Esophagus muscularis mucosa (tissue), 4 donors: ENCODE data around the gene TAF1L. TPM values are rescaled to one million over a fixed set of nuclear protein-coding genes. Genes with fewer than 3 reads are reported as not detected.

ENCODE experiments used
- DNase-seq: peaks from one replicate; pipeline ENCODE4 v3.0.0-alpha.2; 2017; ENCODE audit errors: extremely low spot score
- H3K27ac ChIP-seq, 4 donors: fragments of 200-600 bp; sonication (generic); replicated peaks in 1 of 4; 1 replicate in 3 of 4; 2 replicates in 1 of 4; pipeline ENCODE4 v1.5.1; 2016 to 2019; ENCODE audit warnings: mild to moderate bottlenecking in 1 of 4
- H3K27me3 ChIP-seq, 4 donors: fragments of 200-600 bp; sonication (generic); one replicate each; pipeline versions ENCODE4 v1.5.1 to v1.6.0; 2016 to 2019
- H3K36me3 ChIP-seq, 4 donors: fragments of 200-600 bp; sonication (generic); one replicate each; pipeline ENCODE4 v1.5.1; 2016 to 2019
- H3K4me1 ChIP-seq, 4 donors: fragments of 200-600 bp; sonication (generic); one replicate each; pipeline ENCODE4 v1.5.1; 2016 to 2019
- H3K4me3 ChIP-seq, 4 donors: fragments of 200-600 bp; sonication (generic); 1 replicate in 2 of 4; 2 replicates in 2 of 4; pipeline ENCODE4 v1.5.1; 2016 to 2019; ENCODE audit warnings: mild to moderate bottlenecking in 4 of 4, moderate library complexity in 1 of 4
- H3K9me3 ChIP-seq, 4 donors: fragments of 200-600 bp; sonication (generic); 1 replicate in 3 of 4; 2 replicates in 1 of 4; pipeline ENCODE4 v1.5.1; 2016 to 2019
- EP300 ChIP-seq: sonication (generic); formaldehyde crosslinking; IDR thresholded peaks from one replicate; pipeline ENCODE4 v1.6.1; 2017; ENCODE audit warnings: antibody characterized with exemption
- POLR2A ChIP-seq: fragments of 450-650 bp; IDR thresholded peaks from one replicate; pipeline ENCODE4 v1.6.1; 2017; ENCODE audit warnings: antibody characterized with exemption, moderate library complexity, mild to moderate bottlenecking, low read depth
- POLR2AphosphoS5 ChIP-seq, 2 donors: sonication (generic); formaldehyde crosslinking; IDR thresholded peaks; one replicate each; pipeline ENCODE4 v1.6.1; 2017; ENCODE audit warnings: antibody characterized with exemption in 2 of 2
- WGBS: methylation state at CpG from one replicate; pipeline ENCODE4 v1.1.5; 2018; 5-methylcytosine and 5-hydroxymethylcytosine counted together
- intact Hi-C: fragments of 100-400 bp; cut with DNase I; formaldehyde crosslinking; loops from one replicate; pipeline ENCODE4 v1.15.1; 2023
- total RNA-seq, 4 donors: library from RNA; depleted of rRNA; stranded (reverse); fragments of >200 nt; gene quantifications; one replicate each; pipeline versions ENCODE4 v1.1.0 to v1.2.1, GENCODE V29; 2016
- TF ChIP-seq, protein P1 (sequence below), 3 experiments: fragments of 200-600 bp in 2 of 3; fragments of 450-650 bp in 1 of 3; sonication (generic) in 2 of 3; IDR thresholded peaks; one replicate each; pipeline ENCODE4 v1.5.1; 2017 to 2019; ENCODE audit warnings: antibody characterized with exemption in 3 of 3, mild to moderate bottlenecking in 2 of 3, moderate library complexity in 1 of 3

Gene TAF1L
- total RNA-seq, 4 donors from 2014 or later: not detected

DNA sequence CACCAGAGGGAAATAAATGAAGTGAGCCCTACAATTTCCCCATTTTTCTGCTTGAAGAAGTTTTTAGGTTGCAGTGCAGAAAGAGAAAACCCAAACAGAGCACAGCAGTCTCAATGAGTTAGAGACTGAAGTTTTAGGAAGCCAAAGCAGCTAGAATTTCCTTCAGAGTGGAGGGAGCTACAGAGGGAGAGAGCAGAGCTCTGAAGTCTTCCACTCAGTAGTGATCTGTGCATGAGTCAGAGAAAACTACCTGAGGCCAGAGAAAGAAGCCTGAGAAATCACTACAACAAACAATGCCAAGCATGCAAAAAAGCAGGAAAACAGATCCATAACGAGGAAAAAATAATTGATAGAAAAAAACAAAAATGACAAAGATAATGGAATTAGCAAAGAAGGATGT, 44.6 kb downstream of the TAF1L start:
- H3K4me3 ChIP-seq: no peak overlapping the region
- peaks cover 0 to 8% (median 0%) of the 10 kb centered on the region in 4 donors for H3K27me3 ChIP-seq
- H3K27ac ChIP-seq: no peak overlapping the region
- 71% methylated on average over 1 of the region's 1 CpG for WGBS
- no peaks in the 10 kb centered on the region for H3K36me3 ChIP-seq
- intact Hi-C loops: no loop called here
- H3K9me3 ChIP-seq: no peaks in the 10 kb centered on the region
- no peak for DNase-seq
- TF ChIP-seq EP300 (no peak), POLR2AphosphoS5 (IDR thresholded peaks at IDR 0.05) (no peak), POLR2A (no peak)
- TF ChIP-seq, protein P1, sequence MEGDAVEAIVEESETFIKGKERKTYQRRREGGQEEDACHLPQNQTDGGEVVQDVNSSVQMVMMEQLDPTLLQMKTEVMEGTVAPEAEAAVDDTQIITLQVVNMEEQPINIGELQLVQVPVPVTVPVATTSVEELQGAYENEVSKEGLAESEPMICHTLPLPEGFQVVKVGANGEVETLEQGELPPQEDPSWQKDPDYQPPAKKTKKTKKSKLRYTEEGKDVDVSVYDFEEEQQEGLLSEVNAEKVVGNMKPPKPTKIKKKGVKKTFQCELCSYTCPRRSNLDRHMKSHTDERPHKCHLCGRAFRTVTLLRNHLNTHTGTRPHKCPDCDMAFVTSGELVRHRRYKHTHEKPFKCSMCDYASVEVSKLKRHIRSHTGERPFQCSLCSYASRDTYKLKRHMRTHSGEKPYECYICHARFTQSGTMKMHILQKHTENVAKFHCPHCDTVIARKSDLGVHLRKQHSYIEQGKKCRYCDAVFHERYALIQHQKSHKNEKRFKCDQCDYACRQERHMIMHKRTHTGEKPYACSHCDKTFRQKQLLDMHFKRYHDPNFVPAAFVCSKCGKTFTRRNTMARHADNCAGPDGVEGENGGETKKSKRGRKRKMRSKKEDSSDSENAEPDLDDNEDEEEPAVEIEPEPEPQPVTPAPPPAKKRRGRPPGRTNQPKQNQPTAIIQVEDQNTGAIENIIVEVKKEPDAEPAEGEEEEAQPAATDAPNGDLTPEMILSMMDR (IDR thresholded peaks at IDR 0.05): no peak
- H3K4me1 ChIP-seq: no peaks in the 10 kb centered on the region

DNA sequence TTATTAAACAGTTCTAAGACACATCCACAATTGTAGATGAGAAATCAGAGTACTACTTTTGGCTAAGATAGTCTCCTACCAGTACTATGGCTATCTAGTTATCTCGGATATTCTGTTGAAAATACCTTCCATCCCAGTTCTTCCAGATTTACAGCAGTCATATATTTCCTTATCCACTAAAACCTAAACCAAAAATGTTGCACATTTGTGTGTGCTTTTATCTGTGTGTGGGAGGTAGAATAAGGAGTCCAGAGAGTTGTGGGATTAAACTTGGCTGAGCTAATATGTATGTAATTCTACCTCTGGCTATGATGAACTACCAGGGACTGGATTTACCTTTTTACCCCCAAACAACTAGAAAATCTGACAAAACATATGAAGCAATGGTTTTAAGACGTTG, 45.0 kb downstream of the TAF1L start:
- Histone ChIP-seq H3K27ac (no peak overlapping the region), H3K9me3 (no peaks in the 10 kb centered on the region), H3K4me3 (no peak overlapping the region), H3K36me3 (no peaks in the 10 kb centered on the region), H3K4me1 (no peaks in the 10 kb centered on the region), H3K27me3 (peaks cover 0 to 8% (median 0%) of the 10 kb centered on the region in 4 donors)
- DNase-seq: no peak
- intact Hi-C loops: no loop called here
- TF ChIP-seq EP300 (no peak), POLR2A (no peak), POLR2AphosphoS5 (IDR thresholded peaks at IDR 0.05) (no peak)
- TF ChIP-seq, protein P1 (IDR thresholded peaks at IDR 0.05): no peak
- 59% methylated on average over 2 of the region's 2 CpGs for WGBS

DNA sequence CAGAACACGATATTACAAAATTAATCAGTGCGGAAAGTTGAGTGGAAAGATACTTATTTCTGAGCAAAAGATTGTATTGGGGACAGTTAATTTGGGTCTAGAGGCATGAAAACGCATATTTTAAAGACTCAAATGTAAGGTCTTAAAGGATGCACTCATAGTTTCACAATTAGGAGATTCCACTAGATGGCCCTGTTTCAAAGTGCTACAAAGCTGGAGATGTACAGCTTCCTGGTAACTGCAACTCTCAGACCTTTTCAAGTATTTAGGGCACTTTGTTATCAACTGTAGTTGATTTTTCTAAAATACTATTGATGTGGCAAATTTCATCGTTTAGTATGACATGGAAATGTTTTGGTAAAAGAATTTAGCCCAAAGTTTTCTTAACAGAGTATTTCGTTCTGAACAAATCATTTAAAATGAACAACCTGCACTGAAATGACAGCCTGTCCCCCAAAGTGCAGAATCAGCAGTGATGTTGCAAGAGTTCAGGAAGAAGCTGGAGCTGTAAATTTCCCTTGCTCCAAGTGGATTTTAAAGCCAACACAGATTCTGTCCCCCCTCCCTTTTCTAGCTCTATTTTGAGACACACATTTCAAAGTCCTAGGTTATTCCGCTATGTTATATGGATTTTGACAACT, 46.3 kb downstream of the TAF1L start:
- 45% methylated on average over 6 of the region's 6 CpGs for WGBS
- no peaks in the 10 kb centered on the region for H3K9me3 ChIP-seq

DNA sequence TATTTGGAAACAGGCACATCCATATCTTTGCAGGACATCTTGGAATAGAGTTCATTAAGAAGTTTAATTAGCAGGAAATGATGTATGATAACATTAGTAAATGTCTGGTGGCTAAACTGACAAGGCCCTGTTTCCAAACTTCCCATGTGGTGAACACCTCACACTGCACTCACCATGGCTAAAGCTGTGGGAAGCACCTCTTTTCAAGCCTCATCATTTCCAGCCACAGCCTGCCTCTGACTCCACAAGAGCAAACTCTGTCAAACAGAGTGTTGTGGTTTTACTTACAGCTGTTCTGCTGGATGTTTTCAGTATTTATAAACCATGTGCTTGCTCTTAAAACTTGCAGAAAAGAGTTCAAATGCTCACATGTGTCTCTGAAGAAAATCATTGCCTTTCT, 47.6 kb downstream of the TAF1L start:
- Histone ChIP-seq H3K27ac (no peak overlapping the region), H3K4me3 (no peak overlapping the region), H3K4me1 (no peaks in the 10 kb centered on the region), H3K9me3 (no peaks in the 10 kb centered on the region), H3K36me3 (no peaks in the 10 kb centered on the region), H3K27me3 (peaks cover 0 to 8% (median 0%) of the 10 kb centered on the region in 4 donors)
- intact Hi-C loops: no loop called here
- no peak for TF ChIP-seq POLR2A
- TF ChIP-seq EP300: no peak
- TF ChIP-seq, protein P1 (IDR thresholded peaks at IDR 0.05): no peak
- TF ChIP-seq POLR2AphosphoS5 (IDR thresholded peaks at IDR 0.05): no peak
- DNase-seq: no peak

More for the DNA sequence above, 46.3 kb downstream of the TAF1L start:
- Histone ChIP-seq H3K36me3 (no peaks in the 10 kb centered on the region), H3K4me1 (no peaks in the 10 kb centered on the region), H3K27me3 (peaks cover 0 to 8% (median 0%) of the 10 kb centered on the region in 4 donors), H3K4me3 (no peak overlapping the region), H3K27ac (no peak overlapping the region)
- TF ChIP-seq POLR2A: no peak
- no peak for TF ChIP-seq POLR2AphosphoS5 (IDR thresholded peaks at IDR 0.05)
- TF ChIP-seq EP300: no peak
- TF ChIP-seq, protein P1 (IDR thresholded peaks at IDR 0.05): peak in 2 of 3 experiments; percentile 28 to 33
- no peak for DNase-seq
- intact Hi-C loops: no loop called here

DNA sequence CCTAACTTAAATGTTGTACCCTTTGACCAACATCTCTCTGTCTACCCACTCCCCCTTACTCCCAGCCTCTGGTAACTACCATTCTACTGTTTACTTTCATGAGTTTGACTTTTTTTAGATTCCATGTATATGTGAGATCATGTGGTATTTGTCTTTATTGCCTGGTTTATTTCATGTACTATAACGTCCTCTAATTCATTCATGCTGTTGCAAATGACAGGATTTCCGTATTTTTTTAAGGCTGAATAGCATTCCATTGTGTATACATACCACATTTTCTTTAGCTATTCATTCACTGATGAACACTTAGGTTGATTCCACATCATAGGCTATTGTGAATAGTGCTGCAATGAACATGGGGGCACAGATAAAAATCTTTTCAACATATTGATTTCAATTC, 50.7 kb downstream of the TAF1L start:
- no peaks in the 10 kb centered on the region for H3K9me3 ChIP-seq
- H3K27me3 ChIP-seq: peaks cover 0 to 11% (median 0%) of the 10 kb centered on the region in 4 donors
- no peak overlapping the region for H3K4me3 ChIP-seq
- no peak for TF ChIP-seq POLR2A
- TF ChIP-seq, protein P1 (IDR thresholded peaks at IDR 0.05): no peak
- no peak for TF ChIP-seq EP300
- TF ChIP-seq POLR2AphosphoS5 (IDR thresholded peaks at IDR 0.05): no peak
- no peak for DNase-seq
- no peaks in the 10 kb centered on the region for H3K4me1 ChIP-seq
- 31% methylated on average over 2 of the region's 2 CpGs for WGBS
- no peak overlapping the region for H3K27ac ChIP-seq
- H3K36me3 ChIP-seq: no peaks in the 10 kb centered on the region
- intact Hi-C loops: loop anchor here (5.0 kb wide), 1 partner anchor 383 kb away; no protein-coding TSS in a partner anchor
